Measurements from ENCODE around the gene NCOA1.

Gene NCOA1

GRCh38 chr2:24724111-24724775 lies 233.2 kb downstream of the NCOA1 start:
- no peak for FAIRE-seq
- DNase-seq (ENCODE audit: insufficient read length, low spot score): no peak
- TF ChIP-seq PAX5 (IDR thresholded peaks at IDR 0.05; ENCODE audit: insufficient read depth, low read length, severe bottlenecking) (no peak), TAF1 (IDR thresholded peaks at IDR 0.05; ENCODE audit: low read depth, low read length) (no peak), POLR2AphosphoS5 (IDR thresholded peaks at IDR 0.05; ENCODE audit: low read depth, low read length) (no peak), POU2F2 (IDR thresholded peaks at IDR 0.05; ENCODE audit: low read depth, low read length) (no peak), POLR2A (IDR thresholded peaks at IDR 0.05; ENCODE audit: low read depth, low read length) (no peak), SPI1 (IDR thresholded peaks at IDR 0.05; ENCODE audit: low read depth, low read length) (no peak)

GRCh38 chr2:24725956-24726355 lies 234.9 kb downstream of the NCOA1 start:
- TF ChIP-seq PAX5 (IDR thresholded peaks at IDR 0.05; ENCODE audit: insufficient read depth, low read length, severe bottlenecking) (no peak), SPI1 (IDR thresholded peaks at IDR 0.05; ENCODE audit: low read depth, low read length) (peak; percentile 70)
- peak; percentile 5 for FAIRE-seq
- no peak for DNase-seq (ENCODE audit: insufficient read length, low spot score)

- TF ChIP-seq PAX5 (IDR thresholded peaks at IDR 0.05; ENCODE audit: insufficient read depth, low read length, severe bottlenecking) (no peak), POLR2AphosphoS5 (IDR thresholded peaks at IDR 0.05; ENCODE audit: low read depth, low read length) (no peak), POU2F2 (IDR thresholded peaks at IDR 0.05; ENCODE audit: low read depth, low read length) (no peak), TAF1 (IDR thresholded peaks at IDR 0.05; ENCODE audit: low read depth, low read length) (no peak), POLR2A (IDR thresholded peaks at IDR 0.05; ENCODE audit: low read depth, low read length) (no peak), SPI1 (IDR thresholded peaks at IDR 0.05; ENCODE audit: low read depth, low read length) (no peak)
- no peak for DNase-seq (ENCODE audit: insufficient read length, low spot score)
- FAIRE-seq: no peak
These were observed 239.4 kb downstream of the NCOA1 start for GRCh38 chr2:24730481-24730880.

- DNase-seq (ENCODE audit: insufficient read length, low spot score) (no peak), FAIRE-seq (no peak)
- no peak for TF ChIP-seq TAF1 (IDR thresholded peaks at IDR 0.05; ENCODE audit: low read depth, low read length)
- TF ChIP-seq POLR2AphosphoS5 (IDR thresholded peaks at IDR 0.05; ENCODE audit: low read depth, low read length): no peak
- no peak for TF ChIP-seq PAX5 (IDR thresholded peaks at IDR 0.05; ENCODE audit: insufficient read depth, low read length, severe bottlenecking)
- TF ChIP-seq SPI1 (IDR thresholded peaks at IDR 0.05; ENCODE audit: low read depth, low read length): no peak
- TF ChIP-seq POLR2A (IDR thresholded peaks at IDR 0.05; ENCODE audit: low read depth, low read length): no peak
- TF ChIP-seq POU2F2 (IDR thresholded peaks at IDR 0.05; ENCODE audit: low read depth, low read length): no peak
These were observed 240.0 kb downstream of the NCOA1 start for GRCh38 chr2:24731040-24731439.

GRCh38 chr2:24731923-24732322 lies 240.9 kb downstream of the NCOA1 start:
- FAIRE-seq (no peak), DNase-seq (ENCODE audit: insufficient read length, low spot score) (no peak)
- no peak for TF ChIP-seq POLR2AphosphoS5 (IDR thresholded peaks at IDR 0.05; ENCODE audit: low read depth, low read length)
- no peak for TF ChIP-seq PAX5 (IDR thresholded peaks at IDR 0.05; ENCODE audit: insufficient read depth, low read length, severe bottlenecking)
- TF ChIP-seq TAF1 (IDR thresholded peaks at IDR 0.05; ENCODE audit: low read depth, low read length): no peak
- no peak for TF ChIP-seq SPI1 (IDR thresholded peaks at IDR 0.05; ENCODE audit: low read depth, low read length)
- TF ChIP-seq POLR2A (IDR thresholded peaks at IDR 0.05; ENCODE audit: low read depth, low read length): no peak
- TF ChIP-seq POU2F2 (IDR thresholded peaks at IDR 0.05; ENCODE audit: low read depth, low read length): no peak

- TF ChIP-seq TAF1 (IDR thresholded peaks at IDR 0.05; ENCODE audit: low read depth, low read length): no peak
- no peak for TF ChIP-seq PAX5 (IDR thresholded peaks at IDR 0.05; ENCODE audit: insufficient read depth, low read length, severe bottlenecking)
- TF ChIP-seq SPI1 (IDR thresholded peaks at IDR 0.05; ENCODE audit: low read depth, low read length): no peak
- TF ChIP-seq POU2F2 (IDR thresholded peaks at IDR 0.05; ENCODE audit: low read depth, low read length): no peak
- no peak for TF ChIP-seq POLR2A (IDR thresholded peaks at IDR 0.05; ENCODE audit: low read depth, low read length)
- no peak for TF ChIP-seq POLR2AphosphoS5 (IDR thresholded peaks at IDR 0.05; ENCODE audit: low read depth, low read length)
- FAIRE-seq: no peak
- DNase-seq (ENCODE audit: insufficient read length, low spot score): no peak
These were observed 243.7 kb downstream of the NCOA1 start for GRCh38 chr2:24734741-24735140.

- DNase-seq (ENCODE audit: insufficient read length, low spot score) (no peak), FAIRE-seq (no peak)
- no peak for TF ChIP-seq PAX5 (IDR thresholded peaks at IDR 0.05; ENCODE audit: insufficient read depth, low read length, severe bottlenecking)
- no peak for TF ChIP-seq TAF1 (IDR thresholded peaks at IDR 0.05; ENCODE audit: low read depth, low read length)
- TF ChIP-seq POLR2AphosphoS5 (IDR thresholded peaks at IDR 0.05; ENCODE audit: low read depth, low read length): no peak
- TF ChIP-seq POU2F2 (IDR thresholded peaks at IDR 0.05; ENCODE audit: low read depth, low read length): no peak
- no peak for TF ChIP-seq POLR2A (IDR thresholded peaks at IDR 0.05; ENCODE audit: low read depth, low read length)
- no peak for TF ChIP-seq SPI1 (IDR thresholded peaks at IDR 0.05; ENCODE audit: low read depth, low read length)
These were observed 248.4 kb downstream of the NCOA1 start for GRCh38 chr2:24739354-24740025.

GRCh38 chr2:24740142-24740541 lies 249.1 kb downstream of the NCOA1 start:
- no peak for TF ChIP-seq SPI1 (IDR thresholded peaks at IDR 0.05; ENCODE audit: low read depth, low read length)
- no peak for TF ChIP-seq POLR2A (IDR thresholded peaks at IDR 0.05; ENCODE audit: low read depth, low read length)
- TF ChIP-seq TAF1 (IDR thresholded peaks at IDR 0.05; ENCODE audit: low read depth, low read length): no peak
- no peak for TF ChIP-seq POLR2AphosphoS5 (IDR thresholded peaks at IDR 0.05; ENCODE audit: low read depth, low read length)
- FAIRE-seq: no peak

GRCh38 chr2:24742730-24743129 lies 251.7 kb downstream of the NCOA1 start:
- DNase-seq (ENCODE audit: insufficient read length, low spot score) (no peak), FAIRE-seq (no peak)
- no peak for TF ChIP-seq SPI1 (IDR thresholded peaks at IDR 0.05; ENCODE audit: low read depth, low read length)
- no peak for TF ChIP-seq POLR2AphosphoS5 (IDR thresholded peaks at IDR 0.05; ENCODE audit: low read depth, low read length)
- no peak for TF ChIP-seq POU2F2 (IDR thresholded peaks at IDR 0.05; ENCODE audit: low read depth, low read length)
- no peak for TF ChIP-seq TAF1 (IDR thresholded peaks at IDR 0.05; ENCODE audit: low read depth, low read length)
- no peak for TF ChIP-seq POLR2A (IDR thresholded peaks at IDR 0.05; ENCODE audit: low read depth, low read length)
- no peak for TF ChIP-seq PAX5 (IDR thresholded peaks at IDR 0.05; ENCODE audit: insufficient read depth, low read length, severe bottlenecking)

More at GRCh38 chr2:24740142-24740541, 249.1 kb downstream of the NCOA1 start:
- DNase-seq (ENCODE audit: insufficient read length, low spot score): no peak

Measured in GM12891 (cell line).